Astrocyte of the spinal cord (primary cell): Measurements from ENCODE around the gene ZMIZ1.

Experiments used
- DNase-seq: peaks from one replicate; pipeline ENCODE4 v3.0.0; 2011; ENCODE audit warnings: low read depth, low spot score
- H3K4me3 ChIP-seq: 2 replicates; pipeline ENCODE4 v1.5.1; 2011; ENCODE audit warnings: low read depth, mild to moderate bottlenecking, low read length, moderate library complexity
- in situ Hi-C: cut with HindIII; loops from 2 replicates; pipeline ENCODE4 v1.10.0; 2017; ENCODE audit warnings: low sequenced_read_pairs
- TF ChIP-seq, protein P1 (sequence below): IDR thresholded peaks from 2 replicates; pipeline ENCODE4 v1.5.1; 2012; ENCODE audit warnings: low read depth, mild to moderate bottlenecking, low read length, inconsistent platforms

The ZMIZ1 gene

DNA sequence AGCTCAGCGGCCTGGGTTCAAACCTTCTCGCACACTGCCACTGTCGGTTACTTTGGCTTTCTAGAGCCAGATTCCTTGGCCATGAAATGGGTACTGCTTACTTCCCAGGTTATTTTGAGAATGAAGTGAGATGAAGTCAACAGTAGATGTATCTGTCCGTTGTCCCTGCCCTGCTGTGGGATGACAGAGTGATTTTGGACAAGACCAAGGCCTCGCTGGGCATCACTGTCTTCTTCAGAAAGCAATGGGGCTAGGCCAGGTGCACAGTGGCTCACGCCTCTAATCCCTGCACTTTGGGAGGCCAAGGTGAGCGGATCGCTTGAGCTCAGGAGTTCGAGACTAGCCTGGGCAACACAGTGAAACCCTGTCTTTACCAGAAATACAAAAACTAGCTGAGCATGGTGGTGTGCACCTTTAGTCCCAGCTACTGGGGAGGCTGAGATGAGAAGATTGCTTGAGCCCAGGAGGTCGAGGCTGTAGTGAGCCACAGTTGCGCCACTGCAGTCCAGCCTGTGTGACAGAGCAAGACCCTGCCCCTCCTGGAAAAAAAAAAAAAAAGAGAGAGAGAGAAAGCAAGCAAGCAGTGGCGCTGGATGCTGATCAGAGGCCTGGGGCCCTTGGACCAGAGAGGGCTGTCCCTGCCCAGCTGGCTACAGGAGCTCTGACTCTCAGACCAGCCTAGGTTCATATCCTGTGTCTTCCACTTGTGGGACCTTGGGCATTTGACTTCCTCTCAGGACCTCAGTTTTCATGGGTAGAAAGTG is 25.8 kb downstream of the ZMIZ1 start:
- H3K4me3 ChIP-seq, result no peak overlapping the region
- in situ Hi-C loops, result no loop called here
- TF ChIP-seq, protein P1, sequence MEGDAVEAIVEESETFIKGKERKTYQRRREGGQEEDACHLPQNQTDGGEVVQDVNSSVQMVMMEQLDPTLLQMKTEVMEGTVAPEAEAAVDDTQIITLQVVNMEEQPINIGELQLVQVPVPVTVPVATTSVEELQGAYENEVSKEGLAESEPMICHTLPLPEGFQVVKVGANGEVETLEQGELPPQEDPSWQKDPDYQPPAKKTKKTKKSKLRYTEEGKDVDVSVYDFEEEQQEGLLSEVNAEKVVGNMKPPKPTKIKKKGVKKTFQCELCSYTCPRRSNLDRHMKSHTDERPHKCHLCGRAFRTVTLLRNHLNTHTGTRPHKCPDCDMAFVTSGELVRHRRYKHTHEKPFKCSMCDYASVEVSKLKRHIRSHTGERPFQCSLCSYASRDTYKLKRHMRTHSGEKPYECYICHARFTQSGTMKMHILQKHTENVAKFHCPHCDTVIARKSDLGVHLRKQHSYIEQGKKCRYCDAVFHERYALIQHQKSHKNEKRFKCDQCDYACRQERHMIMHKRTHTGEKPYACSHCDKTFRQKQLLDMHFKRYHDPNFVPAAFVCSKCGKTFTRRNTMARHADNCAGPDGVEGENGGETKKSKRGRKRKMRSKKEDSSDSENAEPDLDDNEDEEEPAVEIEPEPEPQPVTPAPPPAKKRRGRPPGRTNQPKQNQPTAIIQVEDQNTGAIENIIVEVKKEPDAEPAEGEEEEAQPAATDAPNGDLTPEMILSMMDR, result no peak
- no peak for DNase-seq

DNA sequence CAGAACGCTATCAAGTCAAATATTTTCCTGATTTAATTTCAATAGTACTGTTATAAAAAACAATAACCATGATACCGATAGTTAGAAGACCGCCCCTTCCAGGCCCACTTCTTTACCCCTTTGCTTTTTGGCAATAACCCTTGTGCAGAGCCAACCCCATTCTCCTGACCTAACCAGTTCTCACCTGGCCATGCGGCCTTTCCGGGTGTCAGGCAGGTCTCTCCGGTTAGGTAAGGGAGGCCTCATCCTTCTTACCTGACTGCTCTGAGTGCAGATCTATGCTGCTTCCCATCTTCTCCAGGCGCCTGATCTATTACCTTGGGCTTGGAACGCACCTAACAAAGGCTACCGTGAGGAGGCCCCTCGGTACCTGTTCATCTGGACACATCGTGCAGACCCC is 26.6 kb downstream of the ZMIZ1 start:
- TF ChIP-seq, protein P1, result no peak
- in situ Hi-C loops, result no loop called here
- H3K4me3 ChIP-seq, result no peak overlapping the region
- no peak for DNase-seq

DNA sequence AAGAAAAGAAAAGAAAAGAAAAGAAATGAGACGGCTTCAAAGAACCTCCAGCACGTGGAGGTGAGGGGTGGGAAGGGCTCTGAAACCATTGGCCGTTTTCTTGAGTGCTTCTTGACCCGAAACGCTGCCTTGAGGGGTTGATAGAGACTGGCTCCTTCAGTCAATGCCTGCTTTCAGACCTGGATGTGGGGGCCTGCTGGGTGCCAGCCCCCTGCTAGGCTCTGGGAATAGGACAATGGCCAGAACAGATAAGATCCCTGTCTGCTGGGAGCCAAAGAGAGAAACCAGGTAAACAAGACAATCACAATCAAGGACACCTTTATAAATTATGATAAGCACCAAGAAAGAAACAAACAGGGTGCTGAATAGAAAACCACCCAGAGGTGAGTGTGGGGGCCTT is 27.7 kb downstream of the ZMIZ1 start:
- no peak overlapping the region for H3K4me3 ChIP-seq
- DNase-seq, result no peak
- TF ChIP-seq, protein P1, result no peak
- in situ Hi-C loops, result no loop called here

DNA sequence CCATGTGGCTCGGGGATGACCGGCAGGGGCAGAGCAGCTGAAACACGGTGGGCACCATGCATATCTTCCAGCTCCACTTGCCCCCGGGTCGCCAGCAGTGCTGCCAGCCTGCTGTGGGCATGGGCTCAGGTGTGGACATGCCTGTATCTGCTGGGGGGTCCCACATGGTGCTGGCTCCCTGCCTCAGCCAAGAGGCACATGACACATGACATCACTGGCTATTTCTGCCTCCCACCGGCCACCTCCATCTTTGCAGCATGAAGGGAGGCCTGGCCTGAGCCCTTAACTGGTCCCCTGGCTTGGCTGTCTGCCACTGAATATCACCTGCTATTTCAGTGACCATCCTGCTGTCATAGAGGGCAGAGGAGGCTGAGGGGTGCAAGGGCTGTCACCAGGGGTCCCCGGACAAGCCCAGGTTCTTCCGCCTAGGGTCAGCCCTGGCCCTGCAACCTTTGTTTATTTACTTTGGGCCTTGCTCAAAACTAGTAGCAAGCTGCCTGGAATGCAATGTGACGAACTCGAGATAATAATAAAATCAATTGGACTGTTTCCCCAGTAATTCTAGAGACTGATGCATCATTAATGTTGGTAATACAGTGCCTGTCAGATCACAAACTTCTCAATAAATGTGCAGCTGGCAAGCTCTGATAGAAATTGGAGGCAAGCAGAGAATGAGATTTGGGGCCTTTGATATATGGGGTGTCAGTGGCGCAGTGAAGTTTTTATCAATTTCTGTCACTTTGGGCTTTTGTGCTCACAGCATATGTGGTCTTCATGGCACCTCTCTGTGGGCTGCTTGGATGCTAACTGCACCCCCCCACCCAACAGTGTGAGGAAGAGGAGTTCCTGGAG is 28.5 kb downstream of the ZMIZ1 start:
- H3K4me3 ChIP-seq, result no peak overlapping the region
- no peak for DNase-seq
- TF ChIP-seq, protein P1, result no peak
- in situ Hi-C loops, result no loop called here

DNA sequence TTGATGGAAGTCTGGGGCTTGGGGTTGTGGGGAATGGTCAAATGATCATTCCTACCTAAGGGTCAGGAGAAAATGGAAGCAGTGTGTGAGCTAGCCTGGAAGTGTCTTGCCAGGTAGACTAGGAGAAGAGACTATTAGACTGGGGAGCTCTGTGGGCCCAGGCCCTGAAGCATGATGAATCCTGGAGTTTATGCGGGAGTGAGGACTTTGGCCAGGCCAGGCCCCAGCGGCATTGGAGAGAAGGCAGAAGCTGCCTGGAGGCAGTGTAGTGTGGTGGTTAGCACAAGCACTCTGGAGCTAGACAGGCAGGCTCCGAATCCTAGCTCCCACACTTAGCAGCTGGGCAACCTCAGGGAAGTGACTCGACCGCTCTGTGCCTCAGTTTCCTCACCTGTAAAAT is 29.3 kb downstream of the ZMIZ1 start:
- in situ Hi-C loops, result no loop called here
- TF ChIP-seq, protein P1, result no peak
- no peak for DNase-seq
- no peak overlapping the region for H3K4me3 ChIP-seq

DNA sequence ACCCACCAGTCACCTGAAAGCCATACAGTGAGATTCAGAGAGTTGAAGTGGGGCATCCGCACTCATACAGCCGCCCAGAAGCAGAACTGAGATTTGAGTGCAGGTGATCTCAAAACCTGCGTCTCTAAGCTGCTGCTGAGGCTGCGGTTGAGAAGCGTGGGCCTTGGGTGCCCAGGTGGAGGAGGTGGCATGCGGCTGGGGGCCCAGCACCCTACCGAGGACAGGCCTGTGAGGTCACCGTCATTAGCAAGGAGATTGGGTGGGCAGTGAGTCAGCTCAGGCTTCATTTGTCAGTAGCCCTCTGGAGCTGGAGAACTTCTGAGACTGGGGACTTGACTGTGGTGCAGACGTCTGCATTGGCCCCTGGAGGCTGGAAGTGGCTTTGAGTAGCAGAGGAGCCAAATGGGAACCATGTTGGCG is 29.8 kb downstream of the ZMIZ1 start:
- DNase-seq, result peak; percentile 43
- in situ Hi-C loops, result no loop called here
- TF ChIP-seq, protein P1, result no peak
- H3K4me3 ChIP-seq, result no peak overlapping the region
